HuH-7.5 (cell line): ENCODE results near the gene ARFGAP3.

Source experiments
- DNase-seq: peaks from one replicate; pipeline ENCODE4 v3.0.0; 2011; ENCODE audit warnings: low spot score

The ARFGAP3 gene

GRCh38 chr22:42820045-42820763, 36.9 kb downstream of the ARFGAP3 start:
- no peak for DNase-seq

GRCh38 chr22:42819412-42820044, 37.5 kb downstream of the ARFGAP3 start:
- DNase-seq, result no peak

- DNase-seq, result no peak
These were observed 39.5 kb downstream of the ARFGAP3 start for GRCh38 chr22:42817556-42817955.

- DNase-seq, result no peak
These were observed 40.7 kb downstream of the ARFGAP3 start for GRCh38 chr22:42816336-42816735.

GRCh38 chr22:42814616-42815015, 42.5 kb downstream of the ARFGAP3 start:
- no peak for DNase-seq

GRCh38 chr22:42814215-42814614, 42.9 kb downstream of the ARFGAP3 start:
- DNase-seq, result no peak

- DNase-seq, result no peak
These were observed 43.6 kb downstream of the ARFGAP3 start for GRCh38 chr22:42813501-42813900.

- DNase-seq, result no peak
These were observed 45.6 kb downstream of the ARFGAP3 start for GRCh38 chr22:42811459-42811858.

- no peak for DNase-seq
These were observed 48.6 kb downstream of the ARFGAP3 start for GRCh38 chr22:42808521-42808920.

GRCh38 chr22:42807185-42807584, 49.9 kb downstream of the ARFGAP3 start:
- DNase-seq, result no peak

- no peak for DNase-seq
These were observed 50.9 kb downstream of the ARFGAP3 start for GRCh38 chr22:42805998-42806830.

GRCh38 chr22:42805016-42805997, 51.8 kb downstream of the ARFGAP3 start:
- DNase-seq, result no peak

- no peak for DNase-seq
These were observed 53.7 kb downstream of the ARFGAP3 start for GRCh38 chr22:42803389-42803788.

GRCh38 chr22:42801252-42802080, 55.6 kb downstream of the ARFGAP3 start:
- no peak for DNase-seq

GRCh38 chr22:42800451-42801251, 56.4 kb downstream of the ARFGAP3 start:
- DNase-seq, result no peak

- DNase-seq, result no peak
These were observed 57.3 kb downstream of the ARFGAP3 start for GRCh38 chr22:42799461-42800405.

- no peak for DNase-seq
These were observed 58.0 kb downstream of the ARFGAP3 start for GRCh38 chr22:42799061-42799460.

- no peak for DNase-seq
These were observed 60.1 kb downstream of the ARFGAP3 start for GRCh38 chr22:42797011-42797410.

- no peak for DNase-seq
These were observed 61.0 kb downstream of the ARFGAP3 start for GRCh38 chr22:42796081-42796480.
